LHCN-M2 (cell line): Measurements from ENCODE around the gene ADARB2. TPM values are rescaled to one million over a fixed set of nuclear protein-coding genes. Genes with fewer than 3 reads are reported as not detected.
"Not testable (repeated sequence)": the region's sequence is repeated elsewhere in the genome, so short reads cannot be mapped to it uniquely, and the experiment has no call there.

ENCODE experiments used
- DNase-seq: peaks from one replicate; pipeline ENCODE4 v3.0.0-alpha.2; 2012; ENCODE audit warnings: low read depth
- total RNA-seq: library from RNA; depleted of rRNA; stranded (reverse); fragments of >200 nt; gene quantifications from 2 replicates; pipeline ENCODE4 v1.2.3, GENCODE V29; 2014

The ADARB2 gene
- total RNA-seq, 1 experiment from 2014 or later: 0.11 TPM

DNA sequence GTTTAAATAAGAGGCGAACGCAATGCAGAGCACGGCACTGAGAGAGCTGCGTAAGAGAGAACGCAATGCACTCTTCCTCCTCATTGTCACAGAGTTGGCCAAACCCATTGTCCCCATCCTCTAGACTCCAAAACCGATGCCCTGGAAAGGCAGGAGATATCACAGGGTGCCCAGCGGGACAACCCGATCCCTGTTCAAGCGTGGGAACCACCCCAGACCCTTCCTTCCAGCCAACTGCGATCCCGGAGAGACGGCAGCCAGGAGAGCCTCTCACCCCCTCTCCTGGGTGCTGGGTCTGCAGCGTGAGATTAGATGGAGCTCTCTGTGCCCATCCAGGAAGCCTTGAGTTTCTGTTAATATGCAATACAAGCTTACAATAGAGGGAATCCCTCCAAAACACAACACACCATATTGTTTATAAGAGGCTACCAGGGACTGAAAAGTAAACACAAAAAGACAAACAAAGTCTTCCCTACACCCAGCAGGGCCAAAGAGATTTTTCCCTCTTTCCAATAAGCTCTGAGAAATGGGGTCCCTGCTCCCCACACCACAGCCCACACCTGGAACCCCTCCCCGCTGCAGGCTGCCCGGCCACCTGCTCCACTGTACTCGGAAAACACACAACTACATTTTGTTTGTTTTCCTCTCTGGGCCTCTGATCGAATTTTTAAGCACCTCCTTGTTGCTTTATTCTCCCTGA is 187.6 kb downstream of the ADARB2 start:
- no peak for DNase-seq

DNA sequence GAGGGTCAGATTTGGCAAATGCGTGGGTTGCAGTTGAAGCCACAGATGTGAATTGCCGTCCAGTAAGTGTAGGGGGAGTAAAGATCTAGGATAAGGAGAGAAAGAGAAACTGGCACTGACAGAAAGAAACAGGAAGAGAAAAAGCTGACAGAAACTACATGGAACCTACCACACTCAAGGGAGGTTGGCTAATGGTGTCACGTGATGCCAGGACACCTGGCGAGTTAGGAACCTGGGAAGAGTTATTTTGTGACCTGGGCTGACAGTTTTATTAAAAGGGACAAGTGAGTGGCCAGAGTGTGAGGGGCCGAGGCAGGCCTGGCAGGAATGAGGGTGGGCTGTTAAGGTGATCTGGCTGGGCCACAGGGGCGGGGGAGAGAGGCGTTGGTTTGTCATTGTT is 188.7 kb downstream of the ADARB2 start:
- DNase-seq: no peak

DNA sequence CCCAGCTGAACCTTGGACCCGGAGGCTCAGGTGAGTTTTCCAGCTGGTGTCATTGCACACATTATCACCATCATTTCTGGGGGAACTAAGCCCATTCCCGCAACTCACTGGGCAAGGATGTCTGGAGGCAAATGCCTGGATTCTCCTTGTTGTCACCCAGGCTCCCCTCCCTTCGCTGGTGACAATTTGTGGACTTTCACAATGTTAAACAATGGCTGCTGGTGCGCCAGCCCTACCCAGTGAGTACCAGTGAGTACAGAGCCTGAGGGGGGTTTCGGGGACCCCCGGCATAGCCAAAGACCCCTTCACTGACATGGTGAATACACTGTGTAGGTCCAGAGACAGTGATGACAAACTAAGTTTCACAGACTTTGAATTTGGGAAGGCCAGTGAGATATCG is 189.2 kb downstream of the ADARB2 start:
- DNase-seq: no peak

DNA sequence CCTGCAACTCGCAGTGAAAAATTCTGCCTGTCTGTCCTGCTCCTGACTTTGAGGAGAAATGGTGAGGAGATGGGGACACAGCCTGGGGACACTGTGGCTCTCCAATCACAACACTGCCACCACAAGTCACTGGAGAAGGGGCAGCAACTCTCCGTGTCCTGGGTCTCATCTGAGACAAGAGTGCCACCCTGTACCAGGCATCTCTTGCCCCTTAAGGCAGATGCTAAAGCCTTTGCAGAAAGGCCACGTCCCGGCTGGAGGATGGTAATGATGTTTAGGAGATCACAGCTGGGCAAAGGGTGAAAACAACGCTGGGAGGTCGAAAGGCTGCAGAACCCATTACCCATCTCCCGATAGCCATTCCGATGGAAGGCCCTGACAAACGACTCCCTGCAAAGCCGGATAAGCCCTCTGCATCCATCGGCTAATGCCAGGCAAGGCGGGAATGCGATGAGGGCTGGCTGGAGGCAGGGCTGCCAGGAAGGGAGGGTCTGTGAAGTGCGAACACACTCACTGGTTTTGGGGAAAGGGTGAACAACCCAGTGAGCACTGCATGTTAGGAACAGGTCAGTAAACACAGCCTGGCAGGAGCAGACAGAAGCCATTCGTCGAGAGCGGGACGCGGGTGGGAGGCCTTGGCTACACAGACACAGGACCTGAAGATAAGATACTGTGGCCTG is 190.8 kb downstream of the ADARB2 start:
- DNase-seq: no peak

DNA sequence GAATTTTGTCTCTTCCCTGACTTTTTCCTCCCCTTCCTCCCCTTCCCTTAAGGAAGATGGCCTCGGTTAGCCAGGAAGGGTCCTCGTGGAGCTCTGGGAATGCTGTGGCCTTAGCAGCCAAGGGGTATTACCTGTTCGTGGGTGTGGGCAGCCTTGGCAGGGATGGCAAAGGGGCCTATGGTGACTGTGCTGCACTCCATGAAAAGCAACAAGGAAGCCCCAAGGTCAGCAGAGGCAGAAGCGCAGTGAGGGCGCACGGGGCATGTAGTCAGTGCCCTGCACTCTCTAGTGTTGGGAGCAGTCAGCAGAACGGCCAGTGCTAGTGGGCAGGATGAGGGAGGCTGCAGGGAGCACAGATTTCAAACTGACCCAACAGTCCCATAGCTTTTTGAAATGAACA is 191.8 kb downstream of the ADARB2 start:
- DNase-seq: no peak

DNA sequence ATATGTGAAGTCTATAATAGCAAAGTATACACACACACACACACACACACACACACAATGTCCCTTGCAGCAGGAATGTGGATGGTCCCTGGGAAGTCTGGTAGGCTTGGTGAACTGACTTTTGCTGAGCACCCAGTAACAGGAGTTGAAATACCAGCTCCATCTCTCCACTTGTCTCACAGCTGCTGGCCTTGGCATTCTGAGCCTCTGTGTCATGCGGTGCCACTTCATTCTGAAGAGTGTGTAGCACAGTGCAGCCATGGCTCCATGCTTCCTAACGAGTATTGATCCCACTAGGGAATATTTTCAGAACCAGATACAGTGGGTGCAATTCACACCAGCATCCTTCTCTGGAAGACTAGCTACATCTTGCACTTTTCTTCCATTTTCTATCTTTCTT is 192.4 kb downstream of the ADARB2 start:
- DNase-seq: no peak

DNA sequence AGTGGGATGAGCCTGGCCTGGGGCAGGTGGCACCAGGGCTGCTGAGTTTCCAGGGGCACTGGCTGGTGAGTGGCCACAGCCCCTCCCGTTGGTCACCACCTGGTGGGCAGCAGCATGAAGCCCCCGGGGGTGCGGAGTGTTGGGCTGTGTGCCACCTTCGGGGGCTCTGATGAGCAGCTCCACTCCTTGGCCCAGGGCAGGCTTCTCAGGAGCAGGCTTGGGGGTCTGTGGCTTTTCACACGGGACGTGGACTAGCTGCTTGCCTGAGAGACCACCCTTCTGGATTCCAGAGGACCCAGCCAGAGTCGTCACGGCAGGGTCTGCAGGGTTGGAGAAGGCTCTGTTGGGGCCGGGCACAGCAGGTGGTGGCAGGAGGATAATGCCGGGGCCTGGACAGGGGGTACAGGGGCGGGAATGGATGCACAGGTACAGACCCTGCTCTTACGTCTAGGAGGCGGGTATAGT is 193.1 kb downstream of the ADARB2 start:
- DNase-seq: no peak

DNA sequence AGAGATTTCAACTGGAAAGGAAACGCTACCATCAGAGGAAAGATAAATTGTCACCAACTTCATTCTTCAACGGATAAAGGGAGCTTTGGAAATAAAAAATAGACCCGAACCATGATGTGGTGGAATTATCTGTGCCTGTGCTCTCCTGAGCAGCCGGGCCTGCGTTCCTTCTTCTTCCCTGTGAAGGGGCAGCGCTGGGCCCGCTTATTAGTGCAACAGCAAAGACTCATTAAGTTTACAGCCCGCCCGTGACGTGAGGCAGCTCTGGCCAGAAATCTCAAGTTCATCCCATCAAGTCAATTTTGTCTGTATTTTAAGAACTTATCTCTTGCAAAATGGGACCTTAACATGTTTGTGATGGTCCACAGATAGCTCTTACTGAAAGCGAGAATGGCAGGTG is 193.7 kb downstream of the ADARB2 start:
- DNase-seq: no peak

DNA sequence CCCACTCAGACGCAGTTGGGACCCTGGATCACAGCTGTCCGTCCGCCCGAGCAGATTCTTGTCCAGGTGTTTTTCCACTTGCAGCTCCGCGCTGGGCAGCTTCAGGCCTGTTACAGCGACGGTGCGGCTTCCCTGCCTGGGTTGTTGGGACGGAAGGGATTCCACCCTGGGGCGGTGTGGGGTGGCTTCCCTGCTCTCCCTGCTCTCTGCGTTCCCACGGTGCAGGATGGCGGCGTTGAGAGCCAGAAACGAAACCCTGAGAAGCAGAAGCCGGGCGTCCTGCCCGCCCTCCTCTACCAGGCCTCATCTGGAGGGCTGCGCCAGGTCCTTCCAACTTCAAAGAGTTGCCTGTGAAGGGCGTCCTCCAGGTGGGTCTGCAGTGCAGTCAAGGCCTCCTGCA is 194.4 kb downstream of the ADARB2 start:
- DNase-seq: no peak

DNA sequence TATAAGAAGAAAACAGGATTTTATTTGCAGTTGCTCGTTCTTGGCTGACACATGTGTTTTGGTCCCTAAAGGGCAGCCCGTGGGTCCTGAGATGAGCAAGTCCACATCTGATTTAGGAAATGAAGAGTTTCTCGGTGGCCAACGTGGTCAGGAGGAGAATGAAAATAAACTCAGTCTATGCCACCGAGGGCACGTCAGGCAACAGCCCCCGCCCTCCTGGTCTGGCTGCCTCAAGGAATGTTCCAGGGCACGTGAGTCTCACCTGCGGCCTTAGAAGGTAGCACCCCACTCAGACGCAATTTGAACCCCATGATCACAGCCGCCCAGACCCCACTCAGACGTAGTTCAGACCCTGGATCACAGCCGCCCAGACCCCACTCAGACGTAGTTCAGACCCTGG is 197.2 kb downstream of the ADARB2 start:
- DNase-seq: no peak

DNA sequence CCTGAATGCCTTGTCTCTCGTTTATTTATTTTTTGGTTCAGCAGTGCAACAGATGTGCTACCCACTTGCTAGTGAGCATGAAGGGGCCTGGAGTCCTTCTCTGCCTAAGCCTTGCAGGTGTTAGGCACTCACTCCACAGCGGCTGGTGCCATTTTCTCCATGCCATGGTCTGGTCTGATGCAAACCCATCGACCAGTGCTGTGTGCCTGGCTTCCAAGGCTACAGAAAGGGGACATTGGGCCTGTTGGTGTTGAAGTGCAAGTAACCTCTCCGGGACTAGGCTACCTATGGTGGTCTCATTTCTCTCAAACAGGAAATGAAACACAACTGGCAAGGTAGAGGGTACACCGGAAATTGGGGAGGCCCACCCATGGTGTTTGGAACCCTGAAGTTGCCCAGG is 198.1 kb downstream of the ADARB2 start:
- DNase-seq: no peak

DNA sequence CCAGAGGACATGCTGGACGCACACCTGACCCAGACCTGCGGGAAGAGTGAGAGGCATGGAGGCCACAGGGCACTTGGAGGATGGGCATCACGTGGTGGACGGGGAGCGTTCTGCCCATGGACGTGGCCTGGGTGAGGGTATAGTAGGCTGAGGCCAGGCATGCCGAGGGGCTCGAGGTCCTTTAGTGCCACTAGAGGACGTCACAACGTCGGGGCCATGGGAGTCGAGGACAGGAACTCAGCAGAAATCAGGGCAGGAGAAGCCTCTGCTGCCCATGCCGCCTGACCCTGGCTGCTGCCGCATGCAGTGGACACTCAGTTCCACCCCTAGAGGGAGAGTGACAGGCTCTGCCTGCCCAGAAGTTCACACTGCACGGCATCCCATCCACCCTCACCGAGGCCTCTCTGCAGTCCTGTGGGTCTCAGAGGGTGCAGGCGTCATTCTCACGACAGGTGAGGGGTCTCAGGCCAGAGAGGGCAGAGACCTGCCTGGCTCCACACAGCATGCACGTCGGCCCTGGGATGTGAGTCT is 198.7 kb downstream of the ADARB2 start:
- DNase-seq: no peak

DNA sequence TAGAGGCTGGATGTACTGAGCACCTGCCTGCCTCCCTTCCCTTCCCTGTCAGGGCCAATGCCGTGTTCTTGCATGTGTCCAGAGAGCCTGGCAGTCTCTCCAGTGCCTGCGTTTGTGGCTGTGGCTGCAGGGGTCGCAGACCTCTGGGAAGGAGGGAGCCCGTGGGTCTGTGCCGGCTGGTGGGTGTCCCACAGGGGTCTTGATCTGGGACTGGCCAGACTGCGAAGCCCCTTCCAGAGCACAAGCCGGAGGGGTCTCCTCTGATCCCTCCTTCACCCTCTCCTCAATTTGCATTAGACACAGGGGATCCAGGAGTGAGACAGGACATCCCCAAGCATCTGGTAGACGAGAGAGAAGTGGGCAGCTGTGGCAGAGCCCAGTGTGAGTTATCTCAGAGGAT is 199.2 kb downstream of the ADARB2 start:
- DNase-seq: no peak

DNA sequence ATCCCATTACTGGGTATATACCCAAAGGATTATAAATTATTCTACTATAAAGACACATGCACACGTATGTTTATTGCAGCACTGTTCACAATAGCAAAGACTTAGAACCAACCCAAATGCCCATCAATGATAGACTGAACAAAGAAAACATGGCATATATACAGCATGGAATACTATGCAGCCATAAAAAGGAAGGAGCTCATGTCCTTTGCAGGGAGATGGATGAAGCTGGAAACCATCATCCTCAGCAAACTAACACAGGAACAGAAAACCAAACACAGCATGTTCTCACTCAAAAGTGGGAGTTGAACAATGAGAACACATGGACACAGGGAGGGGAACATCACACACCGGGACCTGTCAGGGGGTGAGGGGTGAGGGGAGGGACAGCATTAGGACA is 199.9 kb downstream of the ADARB2 start:
- DNase-seq: not testable (repeated sequence)

DNA sequence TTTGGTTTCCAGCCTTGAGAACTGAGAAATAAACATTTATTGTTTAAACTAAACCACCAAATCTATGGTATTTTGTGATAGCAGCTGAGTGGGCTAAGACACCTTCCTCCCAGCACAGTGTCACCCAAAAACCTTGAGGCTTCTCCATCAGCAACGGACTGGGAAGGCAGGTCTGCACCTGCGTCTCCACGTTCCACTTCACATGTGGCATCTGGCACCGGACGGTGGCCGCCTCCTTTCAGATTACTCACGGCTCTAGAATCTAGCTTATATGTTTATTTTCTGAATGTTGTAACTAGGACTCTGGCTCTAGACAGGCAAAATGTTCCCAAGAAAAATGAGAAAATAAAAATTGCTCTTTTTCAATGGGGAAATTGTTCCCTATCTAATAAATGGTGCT is 201.0 kb downstream of the ADARB2 start:
- DNase-seq: no peak

DNA sequence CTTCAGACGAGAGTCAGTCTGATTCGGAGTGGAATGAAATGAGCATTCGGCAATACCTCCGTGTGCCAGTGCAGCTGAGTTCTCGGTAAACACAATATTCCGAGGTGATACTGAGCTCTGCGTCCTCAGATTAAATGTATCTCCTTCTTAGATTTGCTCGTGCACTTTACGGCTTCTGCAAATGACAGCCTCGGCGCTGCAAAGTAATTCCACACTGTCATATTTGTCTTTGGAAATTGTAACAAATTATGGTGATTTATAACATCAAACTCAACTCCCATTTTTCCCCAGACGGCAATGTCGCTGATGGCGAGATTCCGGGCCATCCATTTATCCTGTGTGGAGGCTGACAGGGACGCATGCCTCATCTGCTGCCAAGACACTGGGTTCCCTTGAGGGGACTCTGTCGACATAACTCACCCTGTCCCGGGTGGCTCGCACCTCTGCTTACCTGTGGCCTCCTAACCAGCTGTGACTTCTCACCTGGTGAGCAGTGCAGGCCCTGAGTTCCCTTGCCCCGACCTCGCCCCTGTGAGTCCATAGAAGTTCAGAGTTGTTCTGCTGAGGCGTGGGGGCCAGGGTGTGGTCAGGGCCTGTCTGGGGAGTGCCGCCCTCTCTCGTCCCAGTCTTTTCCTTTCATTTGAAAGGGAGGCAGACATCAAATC is 201.9 kb downstream of the ADARB2 start:
- DNase-seq: no peak

DNA sequence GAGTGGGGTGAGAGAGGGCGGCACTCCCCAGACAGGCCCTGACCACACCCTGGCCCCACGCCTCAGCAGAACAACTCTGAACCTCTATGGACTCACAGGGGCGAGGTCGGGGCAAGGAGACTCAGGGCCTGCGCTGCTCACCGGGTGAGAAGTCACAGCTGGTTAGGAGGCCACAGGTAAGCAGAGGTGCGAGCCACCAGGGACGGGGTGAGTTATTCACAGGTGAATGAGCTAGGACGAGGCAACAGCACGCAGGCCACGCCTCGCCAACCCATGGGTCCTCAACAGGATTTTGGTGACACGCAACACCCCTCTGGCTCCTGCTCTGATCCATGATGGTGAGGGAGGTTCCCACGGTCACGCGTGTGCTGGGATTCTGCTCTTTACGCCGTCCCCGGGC is 202.5 kb downstream of the ADARB2 start:
- DNase-seq: no peak

DNA sequence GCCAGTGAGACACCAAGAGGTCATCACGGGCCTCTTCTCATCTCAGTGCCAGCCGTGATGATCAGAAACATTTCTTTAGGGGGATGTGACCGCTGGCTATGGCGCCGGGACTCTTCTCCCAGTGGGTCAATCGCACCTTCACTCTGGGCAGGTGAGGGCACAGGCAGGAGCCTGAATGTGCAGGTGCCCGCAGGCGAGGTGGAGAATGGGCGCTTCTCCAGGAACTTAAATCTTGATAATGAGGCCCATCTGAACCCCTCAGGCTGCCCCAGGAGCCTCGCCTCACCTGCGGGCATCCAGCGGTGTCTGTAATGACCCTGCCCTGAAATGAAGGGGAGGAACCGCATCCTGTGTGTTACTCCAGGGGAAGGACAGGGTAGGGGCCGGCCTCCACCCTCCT is 204.7 kb downstream of the ADARB2 start:
- no peak for DNase-seq

DNA sequence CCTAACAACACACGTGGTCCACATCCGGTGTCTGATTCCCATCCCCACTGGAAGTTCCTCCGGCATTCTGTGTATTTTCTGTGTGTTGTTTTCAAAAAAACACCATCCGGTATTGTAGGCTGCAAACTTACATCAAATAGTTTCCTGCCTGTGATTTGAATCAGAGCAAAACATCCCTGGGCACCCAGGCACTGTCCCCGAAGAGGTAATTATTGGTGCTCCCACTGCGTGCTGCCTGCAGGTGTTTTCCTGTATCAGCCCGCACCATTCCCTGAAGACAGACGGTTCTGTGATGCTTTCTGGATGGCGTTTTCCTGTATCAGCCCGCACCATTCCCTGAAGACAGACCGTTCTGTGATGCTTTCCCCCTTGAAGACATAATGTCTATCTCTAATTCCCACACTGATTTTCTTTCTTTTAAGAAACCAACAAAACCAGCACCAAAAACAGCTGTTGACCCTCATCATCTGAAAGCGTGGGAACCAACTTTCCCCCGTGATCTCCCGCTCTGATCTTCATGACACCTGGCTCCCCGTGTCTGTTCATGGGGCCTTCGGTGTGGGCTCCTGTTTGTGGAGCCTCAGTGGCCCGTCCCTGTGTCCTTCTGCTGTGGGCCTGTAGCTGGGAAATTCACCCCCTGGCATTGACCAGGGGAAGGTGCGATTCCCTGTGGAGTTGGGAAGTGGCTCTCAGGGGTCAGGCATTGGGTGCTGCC is 205.3 kb downstream of the ADARB2 start:
- DNase-seq: no peak

DNA sequence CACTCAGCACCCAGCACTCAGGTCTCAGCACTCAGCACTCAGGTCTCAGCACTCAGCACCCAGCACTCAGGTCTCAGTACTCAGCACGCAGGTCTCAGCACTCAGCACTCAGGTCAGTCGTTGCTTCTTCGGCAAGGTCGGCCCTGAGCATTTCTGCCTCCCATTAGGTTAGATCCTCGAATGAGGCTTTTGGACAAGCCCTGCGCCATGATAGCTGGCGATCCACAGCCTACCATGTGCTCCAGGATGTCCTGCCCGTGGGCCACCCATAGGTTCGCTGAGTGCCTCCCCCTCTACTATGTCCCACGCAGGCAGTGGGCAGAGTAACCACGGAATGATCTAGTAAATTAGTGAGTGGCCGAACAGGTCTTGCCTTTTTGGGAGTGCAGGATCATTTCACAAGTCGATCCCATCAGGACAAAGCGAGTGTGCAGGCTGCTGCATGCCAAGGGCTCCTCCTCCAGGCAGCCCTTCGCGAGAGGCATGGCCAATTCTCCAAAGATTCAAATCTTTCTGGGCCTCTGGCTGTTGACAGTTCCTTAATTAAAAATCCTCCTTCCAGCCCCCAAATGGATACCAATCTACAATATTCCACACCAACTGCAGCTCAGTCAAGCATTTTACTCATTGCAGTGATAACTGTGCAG is 206.3 kb downstream of the ADARB2 start:
- no peak for DNase-seq

DNA sequence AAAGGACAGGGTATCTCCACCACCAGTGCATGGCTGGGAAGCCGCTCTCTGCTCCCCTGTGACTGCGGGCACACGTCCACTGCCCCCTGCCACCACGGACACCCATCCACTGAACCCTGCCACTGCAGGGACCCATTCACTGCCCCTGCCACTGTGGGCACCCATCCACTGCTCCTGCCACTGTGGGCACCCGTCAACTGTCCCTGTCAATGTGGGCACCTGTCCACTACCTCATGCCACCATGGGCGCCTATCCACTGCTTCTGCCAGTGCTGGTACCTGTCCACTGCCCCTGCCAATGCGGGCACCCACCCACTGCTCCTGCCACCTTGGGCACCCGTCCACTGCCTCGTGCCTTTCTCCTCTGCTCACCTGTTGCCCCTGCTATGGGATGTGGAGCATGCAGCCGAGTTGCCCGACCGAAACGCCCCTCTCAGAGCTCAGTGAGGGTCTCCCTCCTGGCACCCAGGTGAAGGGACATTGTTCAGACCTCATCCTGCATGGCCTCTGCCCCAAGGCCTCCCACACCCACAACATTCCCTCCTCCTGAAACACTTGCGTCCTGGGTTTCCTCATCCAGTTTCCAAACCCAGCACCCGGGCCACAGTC is 207.4 kb downstream of the ADARB2 start:
- DNase-seq: no peak
